Astrocyte (in vitro differentiated cells and primary cell): ENCODE measurements around the gene NPHS1. TPM values are rescaled to one million over a fixed set of nuclear protein-coding genes. Genes with fewer than 3 reads are reported as not detected.

Experiments
- DNase-seq: peaks from one replicate; pipeline ENCODE4 v3.0.0-alpha.2; 2010; ENCODE audit warnings: low read depth
- FAIRE-seq: peaks from 2 replicates; lab custom pipeline; 2011; peaks lifted over from hg19 to GRCh38; lab: Jason Lieb, UNC
- H2AFZ ChIP-seq: 2 replicates; pipeline ENCODE4 v1.6.0; 2012; ENCODE audit warnings: low read depth, low read length, inconsistent platforms
- H3K27ac ChIP-seq: 2 replicates; pipeline ENCODE4 v1.5.1; 2011; ENCODE audit warnings: low read depth, low read length, inconsistent platforms
- H3K27me3 ChIP-seq: 2 replicates; pipeline ENCODE4 v1.6.0; 2011; ENCODE audit warnings: low read length, inconsistent platforms; ENCODE audit not compliant: insufficient read depth
- H3K36me3 ChIP-seq: 2 replicates; pipeline ENCODE4 v1.5.1; 2011; ENCODE audit warnings: low read length, inconsistent platforms; ENCODE audit not compliant: insufficient read depth
- H3K4me1 ChIP-seq: 2 replicates; pipeline ENCODE4 v1.5.1; 2011; ENCODE audit warnings: low read length, inconsistent platforms; ENCODE audit not compliant: insufficient read depth
- H3K4me2 ChIP-seq: 2 replicates; pipeline ENCODE4 v1.6.0; 2012; ENCODE audit warnings: low read length, inconsistent platforms
- H3K4me3 ChIP-seq: 2 replicates; pipeline ENCODE4 v1.5.1; 2011; ENCODE audit warnings: low read depth, mild to moderate bottlenecking, low read length, inconsistent platforms; ENCODE audit not compliant: insufficient read depth
- H3K79me2 ChIP-seq: 2 replicates; pipeline ENCODE4 v1.6.0; 2012; ENCODE audit warnings: mild to moderate bottlenecking, low read length, inconsistent platforms; ENCODE audit not compliant: insufficient read depth
- H3K9ac ChIP-seq: 2 replicates; pipeline ENCODE4 v1.6.0; 2012; ENCODE audit warnings: mild to moderate bottlenecking, low read length, inconsistent platforms
- H3K9me3 ChIP-seq: 2 replicates; pipeline ENCODE4 v1.5.1; 2012; ENCODE audit warnings: low read depth, mild to moderate bottlenecking, low read length, inconsistent platforms; ENCODE audit not compliant: insufficient read depth
- H4K20me1 ChIP-seq: 2 replicates; pipeline ENCODE4 v1.6.0; 2012; ENCODE audit warnings: low read length, inconsistent platforms; ENCODE audit not compliant: insufficient read depth
- H3K27ac Mint-ChIP-seq: one replicate; pipeline ENCODE4 v1.8.0; 2021; ENCODE audit warnings: mild to moderate bottlenecking, mixed read lengths; ENCODE audit not compliant: unreplicated experiment
- H3K27me3 Mint-ChIP-seq: one replicate; pipeline ENCODE4 v1.8.0; 2021; ENCODE audit warnings: low read depth, mixed read lengths; ENCODE audit not compliant: unreplicated experiment
- H3K36me3 Mint-ChIP-seq: one replicate; pipeline ENCODE4 v1.8.0; 2021; ENCODE audit warnings: low read depth, mixed read lengths; ENCODE audit not compliant: unreplicated experiment
- H3K4me1 Mint-ChIP-seq: one replicate; pipeline ENCODE4 v1.8.0; 2021; ENCODE audit warnings: low read depth, mixed read lengths; ENCODE audit not compliant: unreplicated experiment
- H3K4me3 Mint-ChIP-seq: one replicate; pipeline ENCODE4 v1.8.0; 2021; ENCODE audit warnings: mild to moderate bottlenecking, moderate library complexity, mixed read lengths; ENCODE audit not compliant: unreplicated experiment
- H3K9me3 Mint-ChIP-seq: one replicate; pipeline ENCODE4 v1.8.0; 2021; ENCODE audit warnings: mild to moderate bottlenecking, mixed read lengths; ENCODE audit not compliant: unreplicated experiment
- CTCF ChIP-seq: IDR thresholded peaks from 2 replicates; pipeline ENCODE4 v1.5.1; 2011; ENCODE audit warnings: low read depth, mild to moderate bottlenecking, inconsistent platforms, low read length, moderate library complexity; ENCODE audit not compliant: insufficient read depth
- EZH2 ChIP-seq: IDR thresholded peaks from 2 replicates; pipeline ENCODE4 v1.6.1; 2012; ENCODE audit warnings: mild to moderate bottlenecking, low read length, inconsistent platforms; ENCODE audit not compliant: insufficient read depth
- total RNA-seq: library from RNA; stranded (reverse); gene quantifications from 2 replicates; pipeline ENCODE4 v1.2.1, GENCODE V29; 2021

The NPHS1 gene
- total RNA-seq, 1 donor from 2014 or later = not detected

- H2AFZ ChIP-seq = no peak overlapping the region
- no peaks in the 10 kb centered on the region for H3K27me3 ChIP-seq
- Mint-ChIP-seq H3K9me3 (peaks cover 6% of the 10 kb centered on the region), H3K4me3 (no peak overlapping the region), H3K4me1 (no peaks in the 10 kb centered on the region), H3K36me3 (no peaks in the 10 kb centered on the region), H3K27me3 (peaks cover 61% of the 10 kb centered on the region), H3K27ac (no peak overlapping the region)
- no peaks in the 10 kb centered on the region for H4K20me1 ChIP-seq
- FAIRE-seq = no peak
- DNase-seq = no peak
- no peak overlapping the region for H3K4me3 ChIP-seq
- H3K27ac ChIP-seq = no peak overlapping the region
- TF ChIP-seq CTCF (no peak), EZH2 (no peak)
- no peak overlapping the region for H3K9ac ChIP-seq
- no peaks in the 10 kb centered on the region for H3K9me3 ChIP-seq
- no peaks in the 10 kb centered on the region for H3K79me2 ChIP-seq
- no peak overlapping the region for H3K4me2 ChIP-seq
- no peaks in the 10 kb centered on the region for H3K36me3 ChIP-seq
- no peaks in the 10 kb centered on the region for H3K4me1 ChIP-seq
These were observed 45.7 kb downstream of the NPHS1 start for GRCh38 chr19:35806597-35806996.

- Histone ChIP-seq H4K20me1 (no peaks in the 10 kb centered on the region), H3K36me3 (no peaks in the 10 kb centered on the region), H3K9ac (no peak overlapping the region), H3K27me3 (no peaks in the 10 kb centered on the region), H3K79me2 (no peaks in the 10 kb centered on the region), H3K4me3 (no peak overlapping the region), H3K27ac (no peak overlapping the region), H3K9me3 (no peaks in the 10 kb centered on the region), H3K4me2 (no peak overlapping the region), H3K4me1 (no peaks in the 10 kb centered on the region), H2AFZ (no peak overlapping the region)
- TF ChIP-seq EZH2 (no peak), CTCF (no peak)
- no peak for DNase-seq
- Mint-ChIP-seq H3K4me1 (no peaks in the 10 kb centered on the region), H3K9me3 (peaks cover 7% of the 10 kb centered on the region), H3K27me3 (peaks cover 57% of the 10 kb centered on the region), H3K36me3 (no peaks in the 10 kb centered on the region), H3K4me3 (no peak overlapping the region), H3K27ac (no peak overlapping the region)
- FAIRE-seq = no peak
These were observed 46.7 kb downstream of the NPHS1 start for GRCh38 chr19:35805526-35806102.

- no peaks in the 10 kb centered on the region for H3K36me3 Mint-ChIP-seq
- Histone ChIP-seq H3K4me3 (no peak overlapping the region), H3K27ac (no peak overlapping the region), H3K9ac (no peak overlapping the region), H3K4me2 (no peak overlapping the region), H3K79me2 (no peaks in the 10 kb centered on the region), H3K4me1 (no peaks in the 10 kb centered on the region), H3K27me3 (peaks cover 9% of the 10 kb centered on the region), H4K20me1 (no peaks in the 10 kb centered on the region), H3K36me3 (no peaks in the 10 kb centered on the region), H2AFZ (no peak overlapping the region), H3K9me3 (no peaks in the 10 kb centered on the region)
- no peak for DNase-seq
- H3K27ac Mint-ChIP-seq = no peak overlapping the region
- H3K27me3 Mint-ChIP-seq = peaks cover 57% of the 10 kb centered on the region
- no peaks in the 10 kb centered on the region for H3K4me1 Mint-ChIP-seq
- no peak for TF ChIP-seq EZH2
- TF ChIP-seq CTCF = no peak
- peaks cover 7% of the 10 kb centered on the region for H3K9me3 Mint-ChIP-seq
- no peak for FAIRE-seq
- no peak overlapping the region for H3K4me3 Mint-ChIP-seq
These were observed 50.5 kb downstream of the NPHS1 start for GRCh38 chr19:35801828-35802227.
